ENCODE measurements around the gene PHF10.

The PHF10 gene

DNA sequence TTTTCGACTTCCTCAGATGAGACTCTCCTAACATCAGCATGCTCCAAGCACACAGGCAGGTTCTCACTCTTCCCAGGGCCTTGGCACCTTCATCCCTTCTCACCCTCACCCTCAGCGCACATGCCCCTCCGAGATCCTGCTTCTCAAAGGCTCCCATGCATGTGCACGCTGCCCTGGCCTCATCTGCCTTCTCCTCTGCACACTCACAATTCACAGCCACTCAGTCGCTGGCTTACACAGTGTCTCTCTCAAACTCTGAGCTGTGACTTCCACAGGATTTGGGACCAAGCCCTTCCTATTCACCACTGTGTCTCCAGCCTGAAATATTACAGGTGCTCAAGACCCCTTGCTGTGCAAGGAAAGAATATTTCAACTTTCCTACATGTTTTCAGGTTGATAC lies 52.7 kb downstream of the PHF10 start:
- peaks cover 67% of the 10 kb centered on the region for H3K36me3 ChIP-seq (ENCODE audit: insufficient read depth, low read length)
- 95% methylated on average over 5 of the region's 5 CpGs for WGBS

DNA sequence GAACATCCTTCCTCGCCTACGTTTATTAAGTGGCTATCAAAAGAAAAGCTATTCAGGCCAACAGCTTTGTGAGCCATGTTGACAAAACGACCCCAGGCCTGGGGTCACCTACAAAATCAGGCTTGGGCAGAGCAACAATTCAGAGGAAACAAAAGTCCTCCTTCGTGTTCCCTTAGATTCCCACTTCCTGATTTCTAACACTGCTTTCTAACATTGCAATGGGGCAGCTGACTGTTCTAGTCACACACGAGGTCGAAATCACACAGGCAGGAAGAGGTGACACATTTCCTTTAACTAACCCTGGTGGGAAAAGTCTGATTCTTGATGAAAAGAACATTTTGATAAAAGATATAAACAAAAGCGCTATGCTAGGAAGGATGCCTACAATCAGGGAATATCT lies 54.4 kb downstream of the PHF10 start:
- peaks cover 80% of the 10 kb centered on the region for H3K36me3 ChIP-seq (ENCODE audit: insufficient read depth, low read length)
- WGBS: 93% methylated on average over 7 of the region's 7 CpGs
- H3K9ac ChIP-seq (ENCODE audit: low read depth, low read length): no peak overlapping the region

More for the DNA sequence above, 52.7 kb downstream of the PHF10 start:
- Histone ChIP-seq H3K4me3 (ENCODE audit: low read length) (no peak overlapping the region), H3K9me3 (ENCODE audit: insufficient read depth, low read depth, low read length) (no peaks in the 10 kb centered on the region), H3K4me1 (ENCODE audit: insufficient read depth, low read length) (peaks cover 19% of the 10 kb centered on the region), H3K27me3 (ENCODE audit: insufficient read depth, low read length) (no peaks in the 10 kb centered on the region), H3K27ac (ENCODE audit: low read depth, low read length) (no peak overlapping the region), H3K9ac (ENCODE audit: low read depth, low read length) (no peak overlapping the region)

DNA sequence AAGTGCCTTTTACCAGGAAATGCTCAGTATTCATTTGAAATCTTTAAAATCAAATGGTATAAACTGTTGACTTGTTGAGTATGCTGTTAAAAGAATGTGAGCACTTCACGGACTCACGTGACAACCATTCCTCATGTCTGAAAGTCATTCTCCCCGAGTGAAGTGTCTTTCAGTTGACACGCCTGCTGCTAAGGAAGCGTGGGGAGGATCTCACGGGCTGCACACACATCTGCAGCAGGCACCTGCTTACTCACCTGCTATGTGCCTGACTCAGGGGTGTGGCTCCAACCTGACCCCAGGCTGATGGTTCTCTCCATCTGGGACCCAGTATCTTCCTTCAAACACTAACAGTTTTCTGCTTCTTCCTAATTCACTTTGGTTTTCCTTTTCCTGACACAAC lies 55.2 kb downstream of the PHF10 start:
- peaks cover 19% of the 10 kb centered on the region for H3K4me1 ChIP-seq (ENCODE audit: insufficient read depth, low read length)
- no peak overlapping the region for H3K4me3 ChIP-seq (ENCODE audit: low read length)
- WGBS: 94% methylated on average over 6 of the region's 6 CpGs
- no peaks in the 10 kb centered on the region for H3K27me3 ChIP-seq (ENCODE audit: insufficient read depth, low read length)
- peaks cover 85% of the 10 kb centered on the region for H3K36me3 ChIP-seq (ENCODE audit: insufficient read depth, low read length)
- H3K9ac ChIP-seq (ENCODE audit: low read depth, low read length): no peak overlapping the region
- H3K27ac ChIP-seq (ENCODE audit: low read depth, low read length): no peak overlapping the region
- H3K9me3 ChIP-seq (ENCODE audit: insufficient read depth, low read depth, low read length): no peaks in the 10 kb centered on the region

More for the DNA sequence above, 54.4 kb downstream of the PHF10 start:
- Histone ChIP-seq H3K4me3 (ENCODE audit: low read length) (no peak overlapping the region), H3K4me1 (ENCODE audit: insufficient read depth, low read length) (peaks cover 19% of the 10 kb centered on the region), H3K9me3 (ENCODE audit: insufficient read depth, low read depth, low read length) (no peaks in the 10 kb centered on the region), H3K27ac (ENCODE audit: low read depth, low read length) (no peak overlapping the region), H3K27me3 (ENCODE audit: insufficient read depth, low read length) (no peaks in the 10 kb centered on the region)

DNA sequence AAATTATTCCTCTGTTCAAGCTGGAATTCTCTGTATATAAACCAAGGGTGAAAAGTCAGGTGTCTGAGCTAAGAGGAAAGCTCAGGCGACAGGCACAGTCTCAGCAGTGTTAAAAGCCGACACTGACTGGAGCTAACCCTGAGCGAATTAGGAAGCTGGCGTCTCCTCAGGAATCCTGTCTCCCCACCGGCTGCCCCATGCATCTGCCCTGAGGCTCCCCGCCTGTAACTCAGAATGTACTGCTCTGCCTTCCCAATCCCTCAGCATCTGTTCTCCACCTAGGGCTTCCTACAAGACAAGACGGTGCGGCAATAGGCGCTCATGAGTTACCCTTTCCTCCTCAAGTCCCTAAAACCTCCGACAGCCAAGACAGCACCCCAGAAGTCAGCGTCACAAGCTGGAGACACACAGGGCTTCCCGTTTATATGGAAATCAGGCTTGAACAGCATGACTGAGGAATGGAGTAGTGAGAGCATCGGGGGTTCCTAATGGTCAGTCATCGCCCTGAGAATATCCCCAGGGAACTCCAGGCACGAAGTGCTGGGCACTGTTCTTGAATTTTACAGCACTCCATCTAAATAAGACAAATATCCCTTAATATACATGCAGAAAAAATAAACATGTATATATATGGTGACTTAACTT lies 56.0 kb downstream of the PHF10 start:
- no peak overlapping the region for H3K4me3 ChIP-seq (ENCODE audit: low read length)
- no peak overlapping the region for H3K9ac ChIP-seq (ENCODE audit: low read depth, low read length)
- H3K4me1 ChIP-seq (ENCODE audit: insufficient read depth, low read length): peaks cover 19% of the 10 kb centered on the region
- H3K36me3 ChIP-seq (ENCODE audit: insufficient read depth, low read length): peaks cover 93% of the 10 kb centered on the region
- 69% methylated on average over 14 of the region's 15 CpGs for WGBS
- H3K27ac ChIP-seq (ENCODE audit: low read depth, low read length): peak overlapping the region; percentile 49; the same call in 1 of the 2 replicates
- H3K9me3 ChIP-seq (ENCODE audit: insufficient read depth, low read depth, low read length): no peaks in the 10 kb centered on the region
- no peaks in the 10 kb centered on the region for H3K27me3 ChIP-seq (ENCODE audit: insufficient read depth, low read length)

DNA sequence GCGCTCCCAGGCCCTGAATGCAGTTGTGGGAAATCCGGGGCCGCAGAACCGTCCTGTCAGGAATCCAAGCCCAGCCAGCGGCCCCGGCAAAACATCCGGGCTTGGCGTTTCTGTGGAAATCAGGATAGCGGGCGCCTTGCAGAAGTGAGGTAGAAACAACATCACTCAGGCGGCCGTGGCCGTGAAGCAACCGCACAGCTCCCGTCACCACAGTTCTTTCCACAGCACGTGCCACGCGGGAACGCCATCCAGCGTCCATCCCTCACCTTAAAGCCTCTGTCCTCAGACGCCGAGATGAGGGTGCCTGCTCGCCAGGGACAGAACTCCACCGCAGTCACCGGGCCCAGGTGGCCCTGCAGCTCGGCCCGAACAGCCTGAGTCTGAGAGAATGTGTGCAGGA lies 56.6 kb downstream of the PHF10 start:
- H3K4me3 ChIP-seq (ENCODE audit: low read length): no peak overlapping the region
- H3K9me3 ChIP-seq (ENCODE audit: insufficient read depth, low read depth, low read length): no peaks in the 10 kb centered on the region
- H3K36me3 ChIP-seq (ENCODE audit: insufficient read depth, low read length): peaks cover 95% of the 10 kb centered on the region
- H3K9ac ChIP-seq (ENCODE audit: low read depth, low read length): no peak overlapping the region
- peaks cover 19% of the 10 kb centered on the region for H3K4me1 ChIP-seq (ENCODE audit: insufficient read depth, low read length)
- 95% methylated on average over 27 of the region's 27 CpGs for WGBS
- no peak overlapping the region; the same call in 1 of the 2 replicates for H3K27ac ChIP-seq (ENCODE audit: low read depth, low read length)
- H3K27me3 ChIP-seq (ENCODE audit: insufficient read depth, low read length): no peaks in the 10 kb centered on the region

DNA sequence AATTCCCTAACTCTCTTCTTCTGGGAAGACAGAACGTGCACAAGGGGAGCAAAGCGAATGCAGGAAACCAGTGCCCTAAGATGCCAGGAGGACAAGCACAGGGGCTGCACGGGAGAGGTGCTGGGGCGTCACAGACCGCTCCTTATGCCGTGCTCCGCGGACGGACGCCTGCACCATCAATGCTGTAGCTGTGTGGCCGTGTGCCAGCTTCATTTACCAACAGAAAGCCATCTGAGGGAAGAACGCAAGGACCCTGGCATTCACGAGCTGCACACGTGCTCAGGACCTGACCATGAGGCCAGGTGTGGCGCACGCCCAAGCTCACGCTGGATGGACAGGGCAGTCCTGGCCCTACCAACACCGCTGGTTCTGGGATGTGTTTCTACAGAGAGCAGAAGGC lies 57.9 kb downstream of the PHF10 start:
- Histone ChIP-seq H3K9me3 (ENCODE audit: insufficient read depth, low read depth, low read length) (no peaks in the 10 kb centered on the region), H3K9ac (ENCODE audit: low read depth, low read length) (no peak overlapping the region), H3K27ac (ENCODE audit: low read depth, low read length) (no peak overlapping the region), H3K4me3 (ENCODE audit: low read length) (no peak overlapping the region), H3K27me3 (ENCODE audit: insufficient read depth, low read length) (no peaks in the 10 kb centered on the region), H3K36me3 (ENCODE audit: insufficient read depth, low read length) (peaks cover 92% of the 10 kb centered on the region), H3K4me1 (ENCODE audit: insufficient read depth, low read length) (peaks cover 19% of the 10 kb centered on the region)
- WGBS: 96% methylated on average over 18 of the region's 18 CpGs

DNA sequence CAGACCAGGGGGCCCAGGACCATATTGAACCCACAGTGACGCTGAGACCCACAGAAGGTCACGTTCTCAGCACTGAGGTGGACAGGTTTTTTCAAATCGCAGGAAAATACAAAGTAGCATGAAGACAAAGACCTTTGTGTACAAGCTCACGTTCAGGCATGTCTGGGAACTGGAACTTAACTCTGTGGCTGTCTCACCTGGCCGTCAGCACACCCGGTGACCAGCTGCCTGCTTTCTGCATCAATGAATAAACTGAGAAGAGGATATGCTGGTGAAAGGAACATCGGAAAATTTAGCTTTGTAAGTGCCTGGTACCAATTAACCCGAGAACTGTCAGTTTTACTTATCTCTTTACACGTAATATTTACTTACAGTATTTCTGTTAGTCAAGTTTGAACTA lies 59.0 kb downstream of the PHF10 start:
- WGBS: 96% methylated on average over 9 of the region's 9 CpGs
- peaks cover 91% of the 10 kb centered on the region for H3K36me3 ChIP-seq (ENCODE audit: insufficient read depth, low read length)

DNA sequence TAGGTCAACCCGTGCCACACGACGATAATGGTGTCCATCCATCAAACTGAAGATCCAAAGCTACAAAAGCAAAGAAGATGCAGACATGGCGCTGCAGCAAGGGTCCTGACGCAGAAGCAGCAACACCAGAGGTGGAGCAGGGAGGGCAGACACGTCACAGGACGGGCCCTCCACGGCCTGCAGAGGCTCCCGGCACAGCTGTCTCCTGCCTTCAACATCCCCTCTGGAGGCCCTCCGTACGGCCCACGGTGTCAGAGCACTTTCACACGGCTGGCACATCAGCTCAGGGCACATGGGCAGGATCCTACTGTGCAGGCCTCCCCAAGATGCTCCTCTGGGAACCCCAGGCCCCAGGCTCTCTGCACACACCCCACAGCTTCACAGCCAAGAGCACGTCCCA lies 60.1 kb downstream of the PHF10 start:
- Histone ChIP-seq H3K9me3 (ENCODE audit: insufficient read depth, low read depth, low read length) (no peaks in the 10 kb centered on the region), H3K27me3 (ENCODE audit: insufficient read depth, low read length) (no peaks in the 10 kb centered on the region), H3K4me3 (ENCODE audit: low read length) (no peak overlapping the region), H3K9ac (ENCODE audit: low read depth, low read length) (no peak overlapping the region), H3K36me3 (ENCODE audit: insufficient read depth, low read length) (peaks cover 89% of the 10 kb centered on the region), H3K4me1 (ENCODE audit: insufficient read depth, low read length) (peaks cover 14% of the 10 kb centered on the region), H3K27ac (ENCODE audit: low read depth, low read length) (no peak overlapping the region)
- 97% methylated on average over 14 of the region's 14 CpGs for WGBS

More for the DNA sequence above, 59.0 kb downstream of the PHF10 start:
- no peaks in the 10 kb centered on the region for H3K27me3 ChIP-seq (ENCODE audit: insufficient read depth, low read length)
- no peak overlapping the region for H3K27ac ChIP-seq (ENCODE audit: low read depth, low read length)
- peaks cover 19% of the 10 kb centered on the region for H3K4me1 ChIP-seq (ENCODE audit: insufficient read depth, low read length)
- H3K4me3 ChIP-seq (ENCODE audit: low read length): no peak overlapping the region
- no peak overlapping the region for H3K9ac ChIP-seq (ENCODE audit: low read depth, low read length)
- H3K9me3 ChIP-seq (ENCODE audit: insufficient read depth, low read depth, low read length): no peaks in the 10 kb centered on the region

DNA sequence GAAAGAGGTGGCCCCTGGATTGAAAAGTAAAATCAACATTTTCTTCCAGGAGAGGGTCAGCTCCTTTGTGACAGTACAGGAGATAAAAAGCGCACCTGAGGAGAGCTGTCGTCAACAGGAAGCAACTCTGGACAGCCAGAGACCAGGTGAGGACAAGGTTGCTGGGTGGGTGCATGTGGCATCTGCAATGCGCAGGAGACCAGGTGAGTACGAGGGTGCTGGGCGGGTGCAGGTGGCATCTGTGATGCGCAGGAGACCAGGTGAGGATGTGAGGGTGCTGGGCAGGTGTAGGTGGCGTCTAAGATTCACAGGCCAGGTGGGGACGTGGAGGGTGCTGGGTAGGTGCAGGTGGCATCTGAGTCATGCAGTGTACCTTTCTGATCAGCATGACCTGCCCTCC lies 60.8 kb downstream of the PHF10 start:
- Histone ChIP-seq H3K27ac (ENCODE audit: low read depth, low read length) (no peak overlapping the region), H3K9ac (ENCODE audit: low read depth, low read length) (no peak overlapping the region), H3K27me3 (ENCODE audit: insufficient read depth, low read length) (no peaks in the 10 kb centered on the region), H3K9me3 (ENCODE audit: insufficient read depth, low read depth, low read length) (no peaks in the 10 kb centered on the region), H3K4me1 (ENCODE audit: insufficient read depth, low read length) (peaks cover 7% of the 10 kb centered on the region), H3K36me3 (ENCODE audit: insufficient read depth, low read length) (peaks cover 87% of the 10 kb centered on the region), H3K4me3 (ENCODE audit: low read length) (no peak overlapping the region)
- 95% methylated on average over 8 of the region's 8 CpGs for WGBS

DNA sequence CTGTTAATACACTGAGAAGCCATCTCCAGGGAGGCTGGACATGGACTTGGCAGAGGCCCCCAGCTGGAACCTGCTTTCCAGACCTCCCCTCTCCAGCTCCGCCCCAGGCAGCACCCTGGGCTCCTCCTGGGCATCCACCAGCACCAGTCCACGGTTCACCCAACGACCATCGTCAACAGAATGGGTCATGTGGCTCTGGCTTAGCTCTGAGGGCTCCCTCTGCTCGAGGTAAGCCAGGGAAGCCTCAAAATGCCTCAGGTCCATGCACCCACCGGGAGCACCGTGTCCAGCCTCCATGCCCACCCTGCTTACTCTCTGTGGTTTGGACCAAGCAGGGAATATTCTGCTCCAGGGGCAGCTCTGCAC lies 62.9 kb downstream of the PHF10 start:
- no peaks in the 10 kb centered on the region for H3K27me3 ChIP-seq (ENCODE audit: insufficient read depth, low read length)
- no peak overlapping the region for H3K4me3 ChIP-seq (ENCODE audit: low read length)
- H3K9me3 ChIP-seq (ENCODE audit: insufficient read depth, low read depth, low read length): 0 out of 2 replicates have a peak, but pooled peaks cover 2% of the 10 kb centered on the region
- WGBS: 97% methylated on average over 7 of the region's 7 CpGs
- H3K9ac ChIP-seq (ENCODE audit: low read depth, low read length): no peak overlapping the region
- no peaks in the 10 kb centered on the region for H3K4me1 ChIP-seq (ENCODE audit: insufficient read depth, low read length)
- no peak overlapping the region for H3K27ac ChIP-seq (ENCODE audit: low read depth, low read length)
- H3K36me3 ChIP-seq (ENCODE audit: insufficient read depth, low read length): peaks cover 89% of the 10 kb centered on the region

DNA sequence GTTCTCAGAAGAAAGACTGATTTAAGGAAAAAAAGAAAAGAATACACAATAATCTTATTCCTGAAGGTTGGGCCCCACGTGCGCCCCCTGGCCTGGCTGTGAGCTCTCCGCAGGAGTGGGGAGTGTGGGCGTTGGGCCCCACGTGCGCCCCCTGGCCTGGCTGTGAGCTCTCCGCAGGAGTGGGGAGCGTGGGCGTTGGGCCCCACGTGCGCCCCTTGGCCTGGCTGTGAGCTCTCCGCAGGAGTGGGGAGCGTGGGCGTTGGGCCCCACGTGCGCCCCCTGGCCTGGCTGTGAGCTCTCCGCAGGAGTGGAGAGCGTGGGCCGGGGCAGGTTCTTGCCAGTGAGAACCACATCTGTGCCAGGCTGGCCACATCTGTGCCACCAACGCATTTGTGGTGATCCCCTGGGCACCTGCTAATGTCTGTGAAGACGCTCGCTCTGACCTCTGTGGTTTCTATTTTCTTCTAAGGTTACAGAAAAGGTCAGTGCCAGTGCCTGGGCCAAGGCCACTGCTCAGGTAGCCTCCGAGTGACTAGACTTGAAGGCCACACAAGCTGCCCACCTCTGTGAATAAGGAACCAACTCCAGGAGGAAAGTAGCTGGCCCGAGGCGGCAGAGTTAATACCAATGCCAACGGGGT lies 63.4 kb downstream of the PHF10 start:
- Histone ChIP-seq H3K9ac (ENCODE audit: low read depth, low read length) (no peak overlapping the region), H3K36me3 (ENCODE audit: insufficient read depth, low read length) (peaks cover 89% of the 10 kb centered on the region), H3K27ac (ENCODE audit: low read depth, low read length) (no peak overlapping the region), H3K4me1 (ENCODE audit: insufficient read depth, low read length) (no peaks in the 10 kb centered on the region), H3K27me3 (ENCODE audit: insufficient read depth, low read length) (no peaks in the 10 kb centered on the region), H3K9me3 (ENCODE audit: insufficient read depth, low read depth, low read length) (0 out of 2 replicates have a peak, but pooled peaks cover 2% of the 10 kb centered on the region), H3K4me3 (ENCODE audit: low read length) (no peak overlapping the region)
- 96% methylated on average over 26 of the region's 26 CpGs for WGBS
